Neural cell (in vitro differentiated cells): Measurements from ENCODE around the gene PPIL6.

Experiments
- CTCF ChIP-seq: fragments of 450-650 bp; IDR thresholded peaks from 2 replicates; pipeline ENCODE4 v1.5.1; 2014; ENCODE audit warnings: antibody characterized with exemption, mild to moderate bottlenecking, moderate library complexity; ENCODE audit not compliant: poor library complexity, severe bottlenecking
- EP300 ChIP-seq: fragments of 450-650 bp; conservative IDR thresholded peaks from 2 replicates; pipeline ENCODE4 v1.6.1; 2014; ENCODE audit warnings: antibody characterized with exemption, mild to moderate bottlenecking, moderate library complexity; ENCODE audit not compliant: poor library complexity, severe bottlenecking
- EZH2 ChIP-seq: fragments of 200-600, 300-800 bp; shearing (Covaris generic), sonication (generic); IDR thresholded peaks from 2 replicates; pipeline ENCODE4 v1.6.1; 2014; ENCODE audit warnings: antibody characterized with exemption, low read length, borderline replicate concordance, mild to moderate bottlenecking; ENCODE audit not compliant: insufficient read depth, poor library complexity, severe bottlenecking
- POLR2AphosphoS5 ChIP-seq: IDR thresholded peaks from 2 replicates; pipeline ENCODE4 v1.6.1; 2012
- RAD21 ChIP-seq: fragments of 450-650 bp; conservative IDR thresholded peaks from 2 replicates; pipeline ENCODE4 v1.6.1; 2014; ENCODE audit warnings: antibody characterized with exemption, mild to moderate bottlenecking, moderate library complexity
- SMC3 ChIP-seq: fragments of 450-650 bp; conservative IDR thresholded peaks from 2 replicates; pipeline ENCODE4 v1.6.1; 2014; ENCODE audit warnings: antibody characterized with exemption, mild to moderate bottlenecking, moderate library complexity; ENCODE audit not compliant: poor library complexity
- TAF1 ChIP-seq: IDR thresholded peaks from 2 replicates; pipeline ENCODE4 v1.6.1; 2012; ENCODE audit warnings: low read depth
- TF ChIP-seq, protein P1 (sequence below): IDR thresholded peaks from 2 replicates; pipeline ENCODE4 v1.6.1; 2012; ENCODE audit warnings: borderline replicate concordance

GRCh38 chr6:109460161-109460829, 19.9 kb upstream of the PPIL6 start:
- TF ChIP-seq TAF1 (no peak), CTCF (no peak), EZH2 (no peak), RAD21 (no peak), POLR2AphosphoS5 (no peak), EP300 (no peak), SMC3 (no peak)
- TF ChIP-seq, protein P1, sequence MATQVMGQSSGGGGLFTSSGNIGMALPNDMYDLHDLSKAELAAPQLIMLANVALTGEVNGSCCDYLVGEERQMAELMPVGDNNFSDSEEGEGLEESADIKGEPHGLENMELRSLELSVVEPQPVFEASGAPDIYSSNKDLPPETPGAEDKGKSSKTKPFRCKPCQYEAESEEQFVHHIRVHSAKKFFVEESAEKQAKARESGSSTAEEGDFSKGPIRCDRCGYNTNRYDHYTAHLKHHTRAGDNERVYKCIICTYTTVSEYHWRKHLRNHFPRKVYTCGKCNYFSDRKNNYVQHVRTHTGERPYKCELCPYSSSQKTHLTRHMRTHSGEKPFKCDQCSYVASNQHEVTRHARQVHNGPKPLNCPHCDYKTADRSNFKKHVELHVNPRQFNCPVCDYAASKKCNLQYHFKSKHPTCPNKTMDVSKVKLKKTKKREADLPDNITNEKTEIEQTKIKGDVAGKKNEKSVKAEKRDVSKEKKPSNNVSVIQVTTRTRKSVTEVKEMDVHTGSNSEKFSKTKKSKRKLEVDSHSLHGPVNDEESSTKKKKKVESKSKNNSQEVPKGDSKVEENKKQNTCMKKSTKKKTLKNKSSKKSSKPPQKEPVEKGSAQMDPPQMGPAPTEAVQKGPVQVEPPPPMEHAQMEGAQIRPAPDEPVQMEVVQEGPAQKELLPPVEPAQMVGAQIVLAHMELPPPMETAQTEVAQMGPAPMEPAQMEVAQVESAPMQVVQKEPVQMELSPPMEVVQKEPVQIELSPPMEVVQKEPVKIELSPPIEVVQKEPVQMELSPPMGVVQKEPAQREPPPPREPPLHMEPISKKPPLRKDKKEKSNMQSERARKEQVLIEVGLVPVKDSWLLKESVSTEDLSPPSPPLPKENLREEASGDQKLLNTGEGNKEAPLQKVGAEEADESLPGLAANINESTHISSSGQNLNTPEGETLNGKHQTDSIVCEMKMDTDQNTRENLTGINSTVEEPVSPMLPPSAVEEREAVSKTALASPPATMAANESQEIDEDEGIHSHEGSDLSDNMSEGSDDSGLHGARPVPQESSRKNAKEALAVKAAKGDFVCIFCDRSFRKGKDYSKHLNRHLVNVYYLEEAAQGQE, result no peak
